HCT116 (cell line): ENCODE data around the gene ARMC8. TPM values are rescaled to one million over a fixed set of nuclear protein-coding genes. Genes with fewer than 3 reads are reported as not detected.

ENCODE experiments used
- ATAC-seq: fragments of 200-7000 bp; cut with Tn5 transposase; 2 replicates; pipeline ENCODE4 v1.9.1; 2020; ENCODE audit warnings: mild to moderate bottlenecking, moderate library complexity
- BruUV-seq: library from RNA; stranded (reverse); fragments of 400-500 nt; replicated peaks from 2 replicates; lab custom pipeline; 2021; lab: Mats Ljungman, UMichigan
- CTCF ChIA-PET: fragments of 300-600 bp; sonication (Branson Sonifier 250); formaldehyde crosslinking; loops from one replicate; lab custom pipeline; 2021; ENCODE audit warnings: antibody characterized with exemption; lab: Charles Lee
- POLR2A ChIA-PET: fragments of 300-600, 350-600 bp; sonication (Branson Sonifier 250); formaldehyde crosslinking; loops from one replicate; lab custom pipeline; 2021; ENCODE audit warnings: antibody characterized with exemption; lab: Charles Lee
- RAD21 ChIA-PET, 2 experiments: fragments of 300-600 bp; sonication (Branson Sonifier 250); formaldehyde crosslinking; loops; one replicate each; lab custom pipeline; 2023; ENCODE audit warnings: low total read pairs in 2 of 2; ENCODE audit not compliant: uncharacterized antibody in 2 of 2, unreplicated experiment in 2 of 2, low non-redundant PET in 1 of 2; lab: Charles Lee
- DNase-seq: peaks from one replicate; pipeline ENCODE4 v3.0.0-alpha.2; 2010; ENCODE audit warnings: low read depth, low spot score
- H2AFZ ChIP-seq: fragments of 200-600 bp; shearing (Covaris generic), sonication (generic); 2 replicates; pipeline ENCODE4 v1.6.1; 2017; ENCODE audit warnings: low read depth, mixed run types, mixed read lengths, antibody characterized with exemption, low read length; ENCODE audit not compliant: poor library complexity, severe bottlenecking
- H3K27ac ChIP-seq: 2 replicates; pipeline ENCODE4 v1.5.1; 2012; ENCODE audit warnings: low read depth, low read length
- H3K27me3 ChIP-seq: fragments of 200-600 bp; sonication (generic); 2 replicates; pipeline ENCODE4 v1.6.1; 2016; ENCODE audit warnings: mixed run types, low read length, mixed read lengths; ENCODE audit not compliant: insufficient read depth
- H3K36me3 ChIP-seq, 2 experiments: fragments of 200-500 bp in 1 of 2; fragments of 200-600 bp in 1 of 2; sonication (Bioruptor generic) in 1 of 2; sonication (generic) in 1 of 2; 2 replicates each; pipeline versions ENCODE4 v1.5.1 to v1.6.1; 2014 to 2016; ENCODE audit warnings: low read length in 2 of 2, inconsistent platforms in 1 of 2, mixed read lengths in 1 of 2, mixed run types in 1 of 2; ENCODE audit not compliant: insufficient read depth in 2 of 2, control insufficient read depth in 1 of 2
- H3K4me1 ChIP-seq, 2 experiments: fragments of 200-600 bp in 1 of 2; sonication (generic) in 1 of 2; 2 replicates each; pipeline versions ENCODE4 v1.5.1 to v1.6.1; 2012 to 2017; ENCODE audit warnings: low read length in 2 of 2, inconsistent platforms in 1 of 2, mild to moderate bottlenecking in 1 of 2, mixed read lengths in 1 of 2, mixed run types in 1 of 2, moderate library complexity in 1 of 2; ENCODE audit not compliant: insufficient read depth in 2 of 2, control insufficient read depth in 1 of 2
- H3K4me2 ChIP-seq: fragments of 200-600 bp; sonication (generic); 2 replicates; pipeline ENCODE4 v1.6.1; 2017; ENCODE audit warnings: mixed run types, low read length, mixed read lengths
- H3K4me3 ChIP-seq, 2 experiments: fragments of 200-600 bp in 1 of 2; sonication (generic) in 1 of 2; replicated peaks in 1 of 2; 2 replicates each; pipeline ENCODE4 v1.5.1; 2011 to 2016; ENCODE audit warnings: low read length in 2 of 2, control low read depth in 1 of 2, low read depth in 1 of 2, mild to moderate bottlenecking in 1 of 2, mixed read lengths in 1 of 2, mixed run types in 1 of 2
- H3K79me2 ChIP-seq: fragments of 200-600 bp; sonication (generic); 2 replicates; pipeline ENCODE4 v1.6.1; 2017; ENCODE audit warnings: mild to moderate bottlenecking, mixed run types, low read length, moderate library complexity, mixed read lengths; ENCODE audit not compliant: insufficient read depth
- H3K9ac ChIP-seq: fragments of 200-600 bp; sonication (generic); 2 replicates; pipeline ENCODE4 v1.6.1; 2016; ENCODE audit warnings: low read length, mixed read lengths
- H3K9me2 ChIP-seq: fragments of 200-600 bp; sonication (generic), shearing (Covaris generic); 2 replicates; pipeline ENCODE4 v1.6.1; 2017; ENCODE audit warnings: mixed run types, mild to moderate bottlenecking, moderate library complexity; ENCODE audit not compliant: insufficient read depth
- H3K9me3 ChIP-seq, 2 experiments: fragments of 200-500 bp in 1 of 2; fragments of 200-600 bp in 1 of 2; sonication (Bioruptor generic) in 1 of 2; sonication (generic) in 1 of 2; 2 replicates each; pipeline ENCODE4 v1.6.1; 2014 to 2017; ENCODE audit warnings: low read length in 2 of 2, mixed read lengths in 2 of 2, inconsistent platforms in 1 of 2, low read depth in 1 of 2, mild to moderate bottlenecking in 1 of 2, mixed run types in 1 of 2, moderate library complexity in 1 of 2; ENCODE audit not compliant: control insufficient read depth in 1 of 2, insufficient read depth in 1 of 2
- H4K20me1 ChIP-seq: fragments of 200-600 bp; sonication (generic), shearing (Covaris generic); 2 replicates; pipeline ENCODE4 v1.6.1; 2017; ENCODE audit warnings: mixed run types, mild to moderate bottlenecking, moderate library complexity; ENCODE audit not compliant: insufficient read depth
- EGR1 ChIP-seq: IDR thresholded peaks from 2 replicates; pipeline ENCODE4 v1.6.1; 2012; ENCODE audit warnings: low read depth
- EZH2phosphoT487 ChIP-seq: fragments of 200-600 bp; IDR thresholded peaks from 2 replicates; pipeline ENCODE4 v1.6.1; 2018; ENCODE audit warnings: antibody characterized with exemption, borderline replicate concordance
- JUND ChIP-seq: IDR thresholded peaks from 2 replicates; pipeline ENCODE4 v1.6.1; 2012
- ZFX ChIP-seq: fragments of 450-650 bp; IDR thresholded peaks from 2 replicates; pipeline ENCODE4 v1.6.1; 2017
- intact Hi-C: fragments of 100-400 bp; cut with micrococcal nuclease; formaldehyde crosslinking; loops from 2 replicates; pipeline ENCODE4 v1.10.0; 2022
- total RNA-seq: library from RNA; stranded (reverse); gene quantifications from one replicate; pipeline ENCODE4 v1.2.1, GENCODE V29; 2021; ENCODE audit not compliant: unreplicated experiment
- TF ChIP-seq, protein P1 (sequence below): IDR thresholded peaks from 2 replicates; pipeline ENCODE4 v1.6.1; 2011; ENCODE audit warnings: mild to moderate bottlenecking, low read length, moderate library complexity; ENCODE audit not compliant: insufficient replicate concordance; ENCODE audit errors: extremely low read depth
- TF ChIP-seq, protein P2 (sequence below): IDR thresholded peaks from 2 replicates; pipeline ENCODE4 v1.6.1; 2012

Gene ARMC8
- total RNA-seq, 1 experiment from 2014 or later = 36.2 TPM

DNA sequence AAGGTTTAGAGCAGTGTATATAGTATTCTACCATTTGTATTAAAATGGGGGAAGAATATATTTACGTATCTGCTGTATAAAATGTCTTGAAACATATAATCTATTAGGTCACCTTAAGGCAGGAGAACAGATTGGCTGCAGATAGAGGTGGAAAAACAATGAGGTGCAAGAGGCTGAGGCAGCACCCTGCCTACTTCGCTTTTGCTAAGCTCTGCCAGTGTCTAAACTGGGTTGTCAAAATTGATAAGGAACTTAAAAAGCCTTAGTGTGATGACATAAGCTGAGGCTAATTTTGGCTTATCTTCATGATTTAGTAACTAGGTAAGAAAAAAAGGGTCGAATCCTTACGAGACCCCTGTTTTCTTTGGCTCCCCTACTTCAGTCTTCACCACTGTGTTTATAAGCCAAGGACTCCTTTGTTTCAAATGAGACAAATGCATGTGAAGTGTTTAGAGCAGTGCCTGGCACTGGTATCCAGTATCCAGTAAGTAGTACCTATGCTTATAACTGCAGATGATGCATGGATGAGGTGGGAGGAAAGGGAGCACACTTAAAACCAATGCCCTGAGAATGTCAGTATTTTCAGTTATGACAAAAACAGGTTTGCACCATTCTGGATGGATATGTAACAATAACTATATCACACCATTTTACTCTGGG is 45.7 kb downstream of the ARMC8 start:
- Histone ChIP-seq H3K27ac (no peak overlapping the region), H3K9me2 (no peaks in the 10 kb centered on the region), H3K27me3 (no peaks in the 10 kb centered on the region), H3K79me2 (0 out of 2 replicates have a peak, but pooled peaks cover 4% of the 10 kb centered on the region), H3K36me3 (peaks cover 3 to 14% of the 10 kb centered on the region in 2 experiments; a peak in 1 of 4 replicates), H3K9ac (no peak overlapping the region), H2AFZ (no peak overlapping the region), H3K4me3 (no peak overlapping the region), H3K4me1 (no peaks in the 10 kb centered on the region), H3K9me3 (no peaks in the 10 kb centered on the region), H3K4me2 (no peak overlapping the region), H4K20me1 (no peaks in the 10 kb centered on the region)
- intact Hi-C loops = no loop called here
- DNase-seq (no peak), ATAC-seq (no peak)
- ChIA-PET POLR2A (no interaction called here), RAD21 (no interaction called here), CTCF (no interaction called here)
- TF ChIP-seq, protein P1, sequence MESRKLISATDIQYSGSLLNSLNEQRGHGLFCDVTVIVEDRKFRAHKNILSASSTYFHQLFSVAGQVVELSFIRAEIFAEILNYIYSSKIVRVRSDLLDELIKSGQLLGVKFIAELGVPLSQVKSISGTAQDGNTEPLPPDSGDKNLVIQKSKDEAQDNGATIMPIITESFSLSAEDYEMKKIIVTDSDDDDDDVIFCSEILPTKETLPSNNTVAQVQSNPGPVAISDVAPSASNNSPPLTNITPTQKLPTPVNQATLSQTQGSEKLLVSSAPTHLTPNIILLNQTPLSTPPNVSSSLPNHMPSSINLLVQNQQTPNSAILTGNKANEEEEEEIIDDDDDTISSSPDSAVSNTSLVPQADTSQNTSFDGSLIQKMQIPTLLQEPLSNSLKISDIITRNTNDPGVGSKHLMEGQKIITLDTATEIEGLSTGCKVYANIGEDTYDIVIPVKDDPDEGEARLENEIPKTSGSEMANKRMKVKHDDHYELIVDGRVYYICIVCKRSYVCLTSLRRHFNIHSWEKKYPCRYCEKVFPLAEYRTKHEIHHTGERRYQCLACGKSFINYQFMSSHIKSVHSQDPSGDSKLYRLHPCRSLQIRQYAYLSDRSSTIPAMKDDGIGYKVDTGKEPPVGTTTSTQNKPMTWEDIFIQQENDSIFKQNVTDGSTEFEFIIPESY = no peak
- BruUV-seq = no TSS peak

DNA sequence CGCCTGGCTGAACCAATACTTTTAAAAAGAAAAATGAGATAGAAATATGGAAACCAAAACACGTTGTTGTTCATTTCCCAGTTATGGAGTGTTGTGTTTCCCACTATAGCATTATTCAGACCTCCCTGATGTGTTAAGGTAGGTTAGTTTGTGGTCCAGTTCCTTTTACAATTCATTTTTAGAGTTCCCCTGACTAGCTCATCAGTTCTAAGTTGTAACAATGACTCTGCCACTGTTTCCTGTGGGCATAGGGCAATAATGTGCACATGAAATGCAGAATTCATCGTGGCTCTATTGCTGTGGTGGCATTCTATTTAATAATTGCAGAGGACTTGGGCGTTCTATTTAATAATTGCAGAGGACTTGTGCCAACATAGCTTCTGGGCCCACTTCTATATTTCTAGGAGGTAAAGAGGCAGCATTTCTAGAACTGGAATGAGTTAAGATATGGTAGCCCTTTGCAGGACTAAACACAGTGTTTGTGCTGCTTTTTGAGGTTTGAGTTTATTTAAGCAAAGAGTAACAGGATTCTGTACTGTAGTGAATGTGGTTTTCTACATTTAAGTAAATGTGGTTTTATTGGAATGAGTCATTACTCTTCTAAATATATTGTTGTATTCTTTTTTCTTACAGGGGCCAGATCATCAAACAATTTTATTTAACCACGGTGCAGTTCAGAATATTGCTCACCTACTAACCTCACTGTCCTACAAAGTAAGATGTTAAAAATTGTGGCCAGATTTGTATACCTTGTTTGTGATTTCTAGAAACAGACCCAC is 47.5 kb downstream of the ARMC8 start:
- no TSS peak for BruUV-seq
- TF ChIP-seq JUND (no peak), EGR1 (no peak), ZFX (no peak), EZH2phosphoT487 (no peak)
- TF ChIP-seq, protein P2, sequence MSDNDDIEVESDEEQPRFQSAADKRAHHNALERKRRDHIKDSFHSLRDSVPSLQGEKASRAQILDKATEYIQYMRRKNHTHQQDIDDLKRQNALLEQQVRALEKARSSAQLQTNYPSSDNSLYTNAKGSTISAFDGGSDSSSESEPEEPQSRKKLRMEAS = no peak
- TF ChIP-seq, protein P1 = no peak
- no peaks in the 10 kb centered on the region for H3K27me3 ChIP-seq
- H3K9me2 ChIP-seq = no peaks in the 10 kb centered on the region
- no peaks in the 10 kb centered on the region for H3K9me3 ChIP-seq
- ATAC-seq (no peak), DNase-seq (no peak)
- H3K36me3 ChIP-seq = peaks cover 8 to 15% of the 10 kb centered on the region in 2 experiments; a peak in 1 of 4 replicates
- no peak overlapping the region for H3K4me3 ChIP-seq
- CTCF ChIA-PET = no interaction called here
- H3K27ac ChIP-seq = no peak overlapping the region
- H3K4me2 ChIP-seq = no peak overlapping the region
- no peak overlapping the region for H2AFZ ChIP-seq
- POLR2A ChIA-PET = no interaction called here
- H3K79me2 ChIP-seq = no peaks in the 10 kb centered on the region
- RAD21 ChIA-PET = no interaction called here
- H3K4me1 ChIP-seq = no peaks in the 10 kb centered on the region
- H3K9ac ChIP-seq = no peak overlapping the region
- H4K20me1 ChIP-seq = no peaks in the 10 kb centered on the region
- intact Hi-C loops = no loop called here
